Measurements from ENCODE around the gene RBPJ.

The RBPJ gene

DNA sequence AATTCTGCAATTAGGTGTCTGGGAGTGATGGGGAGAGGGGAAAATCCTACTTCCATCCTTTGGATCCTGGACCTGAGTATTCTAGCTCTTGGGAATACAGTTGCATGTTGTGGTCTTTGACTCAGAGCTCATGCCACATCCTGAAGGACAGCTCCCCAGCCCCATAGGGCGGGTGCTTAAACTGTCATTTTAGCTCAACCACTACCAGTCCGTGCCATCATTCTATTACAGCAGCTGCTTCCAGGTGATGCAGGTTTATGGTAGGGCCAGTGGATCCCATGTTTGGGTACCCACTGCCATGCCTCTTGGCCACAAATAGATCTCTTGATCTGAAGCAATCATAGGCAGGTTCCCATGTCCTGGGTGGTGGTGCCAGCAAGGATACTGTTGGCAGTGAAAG is 134.8 kb downstream of the RBPJ start:
- TF ChIP-seq, protein P1, sequence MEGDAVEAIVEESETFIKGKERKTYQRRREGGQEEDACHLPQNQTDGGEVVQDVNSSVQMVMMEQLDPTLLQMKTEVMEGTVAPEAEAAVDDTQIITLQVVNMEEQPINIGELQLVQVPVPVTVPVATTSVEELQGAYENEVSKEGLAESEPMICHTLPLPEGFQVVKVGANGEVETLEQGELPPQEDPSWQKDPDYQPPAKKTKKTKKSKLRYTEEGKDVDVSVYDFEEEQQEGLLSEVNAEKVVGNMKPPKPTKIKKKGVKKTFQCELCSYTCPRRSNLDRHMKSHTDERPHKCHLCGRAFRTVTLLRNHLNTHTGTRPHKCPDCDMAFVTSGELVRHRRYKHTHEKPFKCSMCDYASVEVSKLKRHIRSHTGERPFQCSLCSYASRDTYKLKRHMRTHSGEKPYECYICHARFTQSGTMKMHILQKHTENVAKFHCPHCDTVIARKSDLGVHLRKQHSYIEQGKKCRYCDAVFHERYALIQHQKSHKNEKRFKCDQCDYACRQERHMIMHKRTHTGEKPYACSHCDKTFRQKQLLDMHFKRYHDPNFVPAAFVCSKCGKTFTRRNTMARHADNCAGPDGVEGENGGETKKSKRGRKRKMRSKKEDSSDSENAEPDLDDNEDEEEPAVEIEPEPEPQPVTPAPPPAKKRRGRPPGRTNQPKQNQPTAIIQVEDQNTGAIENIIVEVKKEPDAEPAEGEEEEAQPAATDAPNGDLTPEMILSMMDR (IDR thresholded peaks at IDR 0.05; ENCODE audit: low read length, missing control alignments): no peak
- DNase-seq (ENCODE audit: low read depth): no peak
- no peak overlapping the region for H3K4me3 ChIP-seq (replicated peaks; ENCODE audit: low read depth, low read length)

DNA sequence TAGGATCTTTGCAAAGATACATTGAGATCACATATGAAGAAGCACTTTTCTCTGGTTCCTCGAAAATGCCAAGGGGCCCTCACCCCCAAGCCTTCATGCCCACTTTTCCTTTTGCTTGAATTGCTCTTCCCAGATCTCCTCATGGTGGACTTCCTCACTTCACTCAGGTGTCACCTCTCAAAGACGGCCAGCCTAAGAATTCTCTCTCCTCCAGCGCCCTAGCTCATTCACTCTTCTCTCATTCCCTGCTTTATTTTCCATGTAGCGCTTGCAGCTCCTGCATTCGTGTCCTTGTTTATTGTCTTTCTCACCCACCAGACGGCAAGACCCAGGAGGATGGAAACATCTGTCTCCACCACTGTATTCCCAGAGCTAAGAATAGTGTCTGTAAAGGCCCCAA is 136.6 kb downstream of the RBPJ start:
- H3K4me3 ChIP-seq (replicated peaks; ENCODE audit: low read depth, low read length): no peak overlapping the region
- DNase-seq (ENCODE audit: low read depth): no peak
- TF ChIP-seq, protein P1 (IDR thresholded peaks at IDR 0.05; ENCODE audit: low read length, missing control alignments): no peak

DNA sequence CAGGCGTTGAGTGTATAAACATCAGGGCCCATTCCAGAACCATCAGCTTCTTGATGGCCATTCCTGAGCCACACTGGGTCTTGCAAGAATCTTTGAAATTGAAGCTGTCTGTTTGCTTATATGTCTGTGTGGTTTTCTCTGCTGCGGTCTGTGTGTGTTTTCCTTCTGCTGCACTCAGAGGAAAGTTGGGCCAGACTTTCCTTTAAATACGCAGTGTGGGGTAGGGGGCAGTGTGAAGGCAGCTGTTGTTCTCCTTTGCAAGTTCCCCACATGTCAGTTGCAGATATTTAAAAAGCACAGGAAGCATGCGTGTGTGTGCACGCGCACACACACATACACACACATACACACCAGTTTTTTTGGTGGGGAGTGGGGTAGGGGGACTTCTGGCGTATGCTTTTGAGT is 137.3 kb downstream of the RBPJ start:
- DNase-seq (ENCODE audit: low read depth): no peak
- no peak overlapping the region for H3K4me3 ChIP-seq (replicated peaks; ENCODE audit: low read depth, low read length)
- TF ChIP-seq, protein P1 (IDR thresholded peaks at IDR 0.05; ENCODE audit: low read length, missing control alignments): no peak

DNA sequence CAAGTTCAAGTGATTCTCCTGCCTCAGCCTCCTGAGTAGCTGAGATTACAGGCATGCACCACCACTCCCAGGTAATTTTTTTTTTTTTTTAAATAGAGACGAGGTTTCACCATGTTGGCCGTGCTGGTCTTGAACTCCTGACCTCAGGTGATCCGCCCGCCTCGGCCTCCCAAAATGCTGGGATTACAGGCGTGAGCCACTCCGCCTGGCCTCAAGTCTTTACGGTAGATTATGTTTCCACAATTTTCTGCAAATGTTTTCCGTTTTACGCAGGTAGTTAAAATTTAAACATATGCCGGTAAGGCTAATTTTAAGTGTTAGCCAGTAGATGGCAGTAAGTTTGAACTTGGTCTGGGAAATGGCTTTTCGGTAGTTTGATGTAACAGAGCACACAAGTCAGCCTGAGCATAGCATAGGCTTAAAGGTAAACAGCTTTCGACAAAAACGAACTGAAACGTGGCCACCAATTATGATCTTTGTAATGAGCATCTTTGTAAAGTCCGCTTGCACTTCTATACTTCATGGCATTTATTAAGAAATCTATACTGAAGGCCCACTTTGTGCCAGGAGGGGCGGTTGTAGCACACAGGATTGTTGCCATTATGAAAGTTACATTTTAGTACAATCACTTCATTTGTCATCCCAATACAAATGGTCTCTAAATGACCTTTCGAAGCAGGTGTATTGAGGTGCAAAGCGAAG is 138.4 kb downstream of the RBPJ start:
- TF ChIP-seq, protein P1 (IDR thresholded peaks at IDR 0.05; ENCODE audit: low read length, missing control alignments): peak; percentile 66
- H3K4me3 ChIP-seq (replicated peaks; ENCODE audit: low read depth, low read length): no peak overlapping the region
- peak; percentile 81 for DNase-seq (ENCODE audit: low read depth)

DNA sequence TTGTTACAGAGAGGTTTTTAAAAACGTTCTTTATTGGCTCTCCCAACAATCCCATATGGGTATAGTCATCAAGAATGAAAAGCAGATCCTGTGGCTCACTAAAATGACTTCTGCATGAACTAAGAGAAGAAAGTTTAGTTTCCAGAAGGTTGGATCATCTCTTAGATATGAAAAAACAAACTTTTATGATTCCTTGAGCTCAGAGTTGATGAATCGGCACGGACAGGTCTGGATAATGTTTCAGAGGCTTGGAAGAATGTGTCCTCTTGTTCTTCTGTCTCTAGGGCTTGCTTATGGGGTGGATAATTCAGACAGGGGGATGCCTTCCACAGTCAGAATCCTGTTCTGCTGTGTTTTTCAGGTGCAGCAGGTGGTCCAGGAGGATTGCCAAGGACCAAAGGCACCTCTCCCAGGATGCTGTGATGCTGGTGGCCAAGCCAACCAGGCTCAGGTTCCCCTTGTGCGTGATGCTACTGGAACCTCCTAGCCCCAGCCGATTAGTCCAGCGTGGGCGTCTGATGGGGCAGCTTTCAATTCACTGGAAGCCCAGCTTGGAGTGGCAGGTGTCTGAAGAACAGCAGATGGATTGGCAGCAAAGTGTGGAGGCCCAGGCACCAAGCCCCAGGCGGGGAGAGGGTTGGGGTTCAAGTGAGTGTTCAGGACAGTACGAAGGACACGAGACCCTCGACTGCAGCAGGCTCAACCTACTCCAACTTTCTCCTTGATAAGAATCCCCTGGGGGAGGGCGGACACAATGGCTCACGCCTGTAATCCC is 139.1 kb downstream of the RBPJ start:
- no peak for DNase-seq (ENCODE audit: low read depth)
- no peak overlapping the region for H3K4me3 ChIP-seq (replicated peaks; ENCODE audit: low read depth, low read length)
- TF ChIP-seq, protein P1 (IDR thresholded peaks at IDR 0.05; ENCODE audit: low read length, missing control alignments): no peak

DNA sequence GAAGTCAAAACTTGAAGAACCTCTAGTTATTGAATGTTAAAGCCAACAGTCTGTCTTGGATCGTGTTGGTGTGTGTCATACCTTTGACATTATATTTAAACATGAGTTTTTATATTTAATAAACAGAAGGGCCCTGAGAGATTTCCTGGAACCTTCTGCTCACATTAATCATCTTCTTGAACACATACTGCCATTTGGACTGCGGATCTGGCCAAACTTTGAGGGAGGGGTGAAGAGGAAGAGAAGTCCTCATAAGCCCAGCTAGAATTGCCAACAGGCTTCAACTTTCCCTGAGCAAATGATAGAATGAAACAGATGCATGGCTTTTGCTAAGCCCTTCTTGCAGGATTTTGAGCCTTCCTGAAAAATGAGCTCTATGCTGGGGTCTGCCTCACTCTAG is 142.1 kb downstream of the RBPJ start:
- TF ChIP-seq, protein P1 (IDR thresholded peaks at IDR 0.05; ENCODE audit: low read length, missing control alignments): no peak
- H3K4me3 ChIP-seq (replicated peaks; ENCODE audit: low read depth, low read length): no peak overlapping the region
- no peak for DNase-seq (ENCODE audit: low read depth)

All from fibroblast of pulmonary artery (primary cell).